ENCODE measurements around the gene RASGRP4.
A peak's percentile ranks its signal among the peaks of the same experiment; 100 is the strongest.

The RASGRP4 gene

GRCh38 chr19:38388349-38389100 lies 37.5 kb downstream of the RASGRP4 start, which contains the start of gene SPRED3:
Gene SPRED3 (plus strand): TSS chr19:38388697. CDS start chr19:38390303, 1,606 bp downstream.
- DNase-seq = no peak

GRCh38 chr19:38387550-38388348 lies 38.3 kb downstream of the RASGRP4 start, which contains the start of gene GGN:
Gene GGN (minus strand): TSS chr19:38388034. CDS start chr19:38387261, 773 bp downstream.
- peak; percentile 73 to 78 for DNase-seq

- DNase-seq = no peak
These were observed 39.0 kb downstream of the RASGRP4 start for GRCh38 chr19:38386971-38387549.

- DNase-seq = no peak
These were observed 39.6 kb downstream of the RASGRP4 start for GRCh38 chr19:38386300-38386970.

- no peak for DNase-seq
These were observed 40.2 kb downstream of the RASGRP4 start for GRCh38 chr19:38385804-38386257.

- no peak for DNase-seq
These were observed 40.8 kb downstream of the RASGRP4 start for GRCh38 chr19:38385057-38385803.

GRCh38 chr19:38384209-38385027 lies 41.6 kb downstream of the RASGRP4 start:
- DNase-seq = no peak

GRCh38 chr19:38383743-38384142 lies 42.3 kb downstream of the RASGRP4 start:
- no peak for DNase-seq

GRCh38 chr19:38383184-38383583 lies 42.8 kb downstream of the RASGRP4 start:
- DNase-seq = no peak

GRCh38 chr19:38381138-38381537 lies 44.9 kb downstream of the RASGRP4 start:
- DNase-seq = no peak

GRCh38 chr19:38378866-38379265 lies 47.2 kb downstream of the RASGRP4 start:
- DNase-seq = no peak

GRCh38 chr19:38377052-38377451 lies 49.0 kb downstream of the RASGRP4 start:
- DNase-seq = no peak

- DNase-seq = no peak
These were observed 49.4 kb downstream of the RASGRP4 start for GRCh38 chr19:38376576-38376975.

GRCh38 chr19:38375748-38376147 lies 50.3 kb downstream of the RASGRP4 start:
- no peak for DNase-seq

- no peak for DNase-seq
These were observed 50.9 kb downstream of the RASGRP4 start for GRCh38 chr19:38375098-38375493.

GRCh38 chr19:38374332-38375097 lies 51.5 kb downstream of the RASGRP4 start, which contains the start of gene PSMD8:
Gene PSMD8 (plus strand): TSS chr19:38374571. CDS start chr19:38374602, 31 bp downstream.
- DNase-seq = peak; percentile 96 to 98

GRCh38 chr19:38373907-38374331 lies 52.1 kb downstream of the RASGRP4 start:
- no peak for DNase-seq

- DNase-seq = no peak
These were observed 54.9 kb downstream of the RASGRP4 start for GRCh38 chr19:38371081-38371480.

- no peak for DNase-seq
These were observed 55.7 kb downstream of the RASGRP4 start for GRCh38 chr19:38370299-38370698.

- no peak for DNase-seq
These were observed 56.4 kb downstream of the RASGRP4 start for GRCh38 chr19:38369584-38369983.
